H9 (cell line): ENCODE results near the gene ELF5. TPM values are rescaled to one million over a fixed set of nuclear protein-coding genes. Genes with fewer than 3 reads are reported as not detected.

Source experiments
- DNase-seq: peaks from one replicate; pipeline ENCODE4 v3.0.0-alpha.2; 2017
- H2AFZ ChIP-seq: one replicate; pipeline ENCODE4 v1.6.1; 2013; ENCODE audit warnings: mild to moderate bottlenecking, low read length, control low read depth, moderate library complexity
- H2AK5ac ChIP-seq: 2 replicates; pipeline ENCODE4 v1.6.1; 2013; ENCODE audit warnings: low read length, control low read depth, mixed read lengths; ENCODE audit not compliant: insufficient read length
- H2BK120ac ChIP-seq: one replicate; pipeline ENCODE4 v1.6.1; 2013; ENCODE audit warnings: low read depth, mild to moderate bottlenecking, low read length, control low read depth, inconsistent platforms; ENCODE audit not compliant: poor library complexity, severe bottlenecking
- H2BK12ac ChIP-seq: 2 replicates; pipeline ENCODE4 v1.6.1; 2013; ENCODE audit warnings: low read length, control low read depth, mixed read lengths, low read depth; ENCODE audit not compliant: insufficient read length
- H2BK15ac ChIP-seq: 2 replicates; pipeline ENCODE4 v1.6.1; 2013; ENCODE audit warnings: low read depth, low read length, control low read depth
- H2BK20ac ChIP-seq: one replicate; pipeline ENCODE4 v1.6.1; 2013; ENCODE audit warnings: low read depth, mild to moderate bottlenecking, low read length, control low read depth, inconsistent platforms; ENCODE audit not compliant: poor library complexity, severe bottlenecking
- H2BK5ac ChIP-seq: 2 replicates; pipeline ENCODE4 v1.6.1; 2013; ENCODE audit warnings: low read length, control low read depth, mixed read lengths; ENCODE audit not compliant: insufficient read length
- H3K14ac ChIP-seq: 2 replicates; pipeline ENCODE4 v1.6.1; 2013; ENCODE audit warnings: low read length, control low read depth; ENCODE audit not compliant: insufficient read depth
- H3K18ac ChIP-seq: 2 replicates; pipeline ENCODE4 v1.6.1; 2013; ENCODE audit warnings: low read depth, mild to moderate bottlenecking, mixed read lengths, low read length, control low read depth; ENCODE audit not compliant: insufficient read length
- H3K23ac ChIP-seq: 2 replicates; pipeline ENCODE4 v1.6.1; 2013; ENCODE audit warnings: low read length, control low read depth, mixed read lengths, low read depth; ENCODE audit not compliant: insufficient read length
- H3K23me2 ChIP-seq: 2 replicates; pipeline ENCODE4 v1.6.1; 2013; ENCODE audit warnings: low read depth, mild to moderate bottlenecking, mixed read lengths, low read length, control low read depth; ENCODE audit not compliant: insufficient read length, poor library complexity, severe bottlenecking
- H3K27ac ChIP-seq: 2 replicates; pipeline ENCODE4 v1.5.1; 2013; ENCODE audit warnings: low read length, control low read depth, mixed read lengths, low read depth; ENCODE audit not compliant: insufficient read length
- H3K27me3 ChIP-seq: 2 replicates; pipeline ENCODE4 v1.6.1; 2013; ENCODE audit warnings: low read length, control low read depth, inconsistent platforms; ENCODE audit not compliant: insufficient read depth
- H3K4ac ChIP-seq: 2 replicates; pipeline ENCODE4 v1.6.1; 2013; ENCODE audit warnings: low read depth, mild to moderate bottlenecking, control low read depth, inconsistent platforms, low read length, moderate library complexity
- H3K4me1 ChIP-seq: 2 replicates; pipeline ENCODE4 v1.6.1; 2013; ENCODE audit warnings: low read length, control low read depth, inconsistent platforms; ENCODE audit not compliant: insufficient read depth
- H3K4me2 ChIP-seq: 2 replicates; pipeline ENCODE4 v1.6.1; 2013; ENCODE audit warnings: low read length, control low read depth, mixed read lengths; ENCODE audit not compliant: insufficient read length, insufficient read depth
- H3K56ac ChIP-seq: 2 replicates; pipeline ENCODE4 v1.6.1; 2013; ENCODE audit warnings: low read depth, mild to moderate bottlenecking, mixed read lengths, low read length, control low read depth; ENCODE audit not compliant: insufficient read length
- H3K79me1 ChIP-seq: 2 replicates; pipeline ENCODE4 v1.6.1; 2013; ENCODE audit warnings: low read depth, mild to moderate bottlenecking, moderate library complexity, low read length, control low read depth, inconsistent platforms; ENCODE audit not compliant: insufficient read depth, poor library complexity, severe bottlenecking
- H3K79me2 ChIP-seq: 2 replicates; pipeline ENCODE4 v1.6.1; 2013; ENCODE audit warnings: low read length, control low read depth, inconsistent platforms; ENCODE audit not compliant: insufficient read depth
- H3K9ac ChIP-seq: 2 replicates; pipeline ENCODE4 v1.6.1; 2013; ENCODE audit warnings: low read length, control low read depth, mixed read lengths; ENCODE audit not compliant: insufficient read length; ENCODE audit errors: extremely low read depth
- H3K9me3 ChIP-seq: one replicate; pipeline ENCODE4 v1.6.1; 2013; ENCODE audit warnings: low read depth, low read length, inconsistent platforms; ENCODE audit not compliant: control insufficient read depth
- H3T11ph ChIP-seq: one replicate; pipeline ENCODE4 v1.6.1; 2013; ENCODE audit warnings: mild to moderate bottlenecking, low read length, control low read depth, inconsistent platforms
- H4K20me1 ChIP-seq: one replicate; pipeline ENCODE4 v1.6.1; 2013; ENCODE audit not compliant: control insufficient read depth, insufficient read length, insufficient read depth
- H4K5ac ChIP-seq: 2 replicates; pipeline ENCODE4 v1.6.1; 2013; ENCODE audit warnings: low read depth, mild to moderate bottlenecking, mixed read lengths, low read length, control low read depth; ENCODE audit not compliant: insufficient read length
- H4K8ac ChIP-seq: replicated peaks from 2 replicates; pipeline ENCODE4 v1.6.1; 2013; ENCODE audit warnings: low read length, control low read depth, mixed read lengths, low read depth; ENCODE audit not compliant: insufficient read length
- H4K91ac ChIP-seq: 2 replicates; pipeline ENCODE4 v1.6.1; 2013; ENCODE audit warnings: low read depth, mild to moderate bottlenecking, moderate library complexity, mixed read lengths, low read length, control low read depth; ENCODE audit not compliant: insufficient read length
- H3K27ac Mint-ChIP-seq, 3 experiments: 2 replicates in 2 of 3; 3 replicates in 1 of 3; pipeline ENCODE4 v1.8.0; 2020 to 2021; ENCODE audit warnings: mixed read lengths in 3 of 3, mild to moderate bottlenecking in 1 of 3, moderate library complexity in 1 of 3
- H3K27me3 Mint-ChIP-seq: 2 replicates; pipeline ENCODE4 v1.8.0; 2021; ENCODE audit warnings: low read depth, mild to moderate bottlenecking, moderate library complexity, mixed read lengths
- H3K36me3 Mint-ChIP-seq, 3 experiments: 2 replicates in 2 of 3; 3 replicates in 1 of 3; pipeline ENCODE4 v1.8.0; 2020 to 2021; ENCODE audit warnings: low read depth in 3 of 3, mixed read lengths in 3 of 3; ENCODE audit not compliant: insufficient read depth in 1 of 3
- H3K4me1 Mint-ChIP-seq, 2 experiments: 2 replicates each; pipeline ENCODE4 v1.8.0; 2020; ENCODE audit warnings: mixed read lengths in 2 of 2
- H3K4me3 Mint-ChIP-seq, 2 experiments: 2 replicates in 1 of 2; 3 replicates in 1 of 2; pipeline ENCODE4 v1.8.0; 2020 to 2021; ENCODE audit warnings: mild to moderate bottlenecking in 2 of 2, mixed read lengths in 2 of 2, moderate library complexity in 1 of 2
- H3K9me3 Mint-ChIP-seq, 2 experiments: 2 replicates in 1 of 2; 3 replicates in 1 of 2; pipeline ENCODE4 v1.8.0; 2020; ENCODE audit warnings: mild to moderate bottlenecking in 2 of 2, mixed read lengths in 2 of 2, moderate library complexity in 1 of 2
- CTCF ChIP-seq: fragments of 200-600 bp; sonication (generic); conservative IDR thresholded peaks from 3 replicates; pipeline ENCODE4 v1.8.0; 2021; ENCODE audit warnings: antibody characterized with exemption, mild to moderate bottlenecking
- WGBS: extraction: QIAGEN DNeasy Blood & Tissue Kit; methylation state at CpG from one replicate; pipeline ENCODE4 v1.1.7; 2013; ENCODE audit warnings: missing lambda C conversion rate, low lambda C conversion rate, mixed read lengths; ENCODE audit not compliant: insufficient read length; ENCODE audit errors: extremely low coverage; 5-methylcytosine and 5-hydroxymethylcytosine counted together
- total RNA-seq: library from RNA; stranded (reverse); gene quantifications from 2 replicates; pipeline ENCODE4 v1.2.1, GENCODE V29; 2021

Gene ELF5
- total RNA-seq, 1 experiment from 2014 or later = not detected

DNA sequence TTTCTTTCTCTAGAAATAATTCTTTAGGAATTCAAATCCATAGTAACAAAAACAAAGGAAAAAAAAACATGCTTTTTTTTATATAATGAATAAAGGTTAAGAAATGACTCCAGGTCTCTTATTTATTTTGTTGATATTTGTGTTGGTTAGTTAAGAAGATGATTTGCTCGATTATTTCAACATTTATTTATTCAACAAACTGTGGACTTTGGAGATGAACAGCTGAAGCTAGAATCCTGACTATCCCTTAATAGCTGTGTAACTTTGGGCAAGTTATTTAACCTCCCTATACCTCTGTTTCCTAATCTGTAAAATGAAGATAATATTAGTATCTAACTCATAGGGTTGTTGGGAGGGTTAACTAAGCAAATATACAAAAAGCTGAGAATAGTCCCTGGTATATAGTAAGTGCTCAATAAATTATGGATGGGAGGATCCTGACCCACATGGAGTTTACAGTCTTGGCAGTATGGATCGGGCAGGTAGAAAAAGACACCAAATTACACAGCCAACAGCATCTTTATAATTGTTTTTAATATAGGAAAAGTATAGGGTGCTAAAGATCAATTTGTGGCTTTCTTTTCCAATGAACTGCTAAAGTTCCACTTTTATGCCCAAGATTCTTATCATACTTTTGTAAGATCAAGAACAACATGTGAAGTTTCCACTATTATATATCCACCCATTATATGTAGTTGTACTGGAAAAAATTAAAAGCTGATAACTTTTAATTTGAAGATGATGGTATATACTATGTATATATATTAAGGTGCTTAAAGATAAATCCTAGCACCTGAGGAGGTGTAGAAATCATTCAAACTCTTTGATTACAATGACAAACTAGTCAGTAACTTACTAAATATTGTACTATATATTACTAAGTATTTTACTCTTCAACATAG lies 76.1 kb downstream of the ELF5 start:
- Histone ChIP-seq H3K56ac (no peak overlapping the region), H3K4ac (no peak overlapping the region), H3K79me2 (no peaks in the 10 kb centered on the region), H4K91ac (no peak overlapping the region), H3K18ac (no peak overlapping the region), H3K14ac (no peak overlapping the region), H2BK120ac (no peak overlapping the region), H4K8ac (no peak overlapping the region), H3K79me1 (no peaks in the 10 kb centered on the region), H3K4me2 (no peak overlapping the region), H2BK15ac (no peak overlapping the region), H2BK12ac (no peak overlapping the region), H3T11ph (no peak overlapping the region), H3K23ac (no peak overlapping the region), H4K20me1 (no peaks in the 10 kb centered on the region), H3K27me3 (no peaks in the 10 kb centered on the region), H2BK5ac (no peak overlapping the region), H2BK20ac (no peak overlapping the region), H3K4me1 (no peaks in the 10 kb centered on the region), H2AFZ (no peak overlapping the region), H3K9ac (no peak overlapping the region), H4K5ac (no peak overlapping the region), H3K23me2 (no peaks in the 10 kb centered on the region), H3K9me3 (no peaks in the 10 kb centered on the region), H3K27ac (no peak overlapping the region), H2AK5ac (no peak overlapping the region)
- H3K4me3 Mint-ChIP-seq = no peak overlapping the region; a peak in 1 of 5 replicates
- no peaks in the 10 kb centered on the region; the same call in none of the 2 replicates for H3K27me3 Mint-ChIP-seq
- no peak for TF ChIP-seq CTCF
- H3K9me3 Mint-ChIP-seq = peaks cover 12 to 18% of the 10 kb centered on the region in 2 experiments; a peak in 3 of 5 replicates
- H3K27ac Mint-ChIP-seq = no peak overlapping the region
- peaks cover 4 to 10% of the 10 kb centered on the region in 2 experiments for H3K4me1 Mint-ChIP-seq
- H3K36me3 Mint-ChIP-seq = peaks cover 2 to 20% (median 19%) of the 10 kb centered on the region in 3 experiments; a peak in 6 of 7 replicates
- no peak for DNase-seq
- WGBS = no CpG with 5 or more reads among the region's 2 CpGs
